HG02798 (cell line): ENCODE data around the gene PAK2.
"Not testable (repeated sequence)": the region's sequence is repeated elsewhere in the genome, so short reads cannot be mapped to it uniquely, and the experiment has no call there.

Experiments
- ATAC-seq: cut with Tn5 transposase; IDR thresholded peaks from one replicate; pipeline ENCODE4 v1.9.1; 2021; ENCODE audit warnings: mild to moderate bottlenecking; ENCODE audit not compliant: unreplicated experiment, poor library complexity

The PAK2 gene

DNA sequence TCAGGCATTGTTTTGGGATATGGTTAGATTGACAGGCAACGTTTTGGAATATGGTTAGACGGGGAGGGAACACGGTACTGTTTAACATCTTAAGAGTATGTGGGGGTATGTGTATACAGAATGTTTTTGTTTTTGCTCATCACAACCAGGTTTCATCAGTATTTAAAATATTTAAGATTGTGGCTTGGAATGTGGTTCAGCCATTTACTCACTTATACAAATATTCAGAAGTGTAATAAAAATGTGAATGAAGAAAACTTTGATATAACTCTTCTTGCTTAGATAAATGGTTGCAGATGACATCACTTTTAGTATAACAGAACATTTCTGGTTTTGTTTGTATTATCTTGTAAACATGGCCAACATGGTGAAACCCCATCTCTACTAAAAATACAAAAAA is 3.9 kb upstream of the PAK2 start:
- ATAC-seq = no peak

DNA sequence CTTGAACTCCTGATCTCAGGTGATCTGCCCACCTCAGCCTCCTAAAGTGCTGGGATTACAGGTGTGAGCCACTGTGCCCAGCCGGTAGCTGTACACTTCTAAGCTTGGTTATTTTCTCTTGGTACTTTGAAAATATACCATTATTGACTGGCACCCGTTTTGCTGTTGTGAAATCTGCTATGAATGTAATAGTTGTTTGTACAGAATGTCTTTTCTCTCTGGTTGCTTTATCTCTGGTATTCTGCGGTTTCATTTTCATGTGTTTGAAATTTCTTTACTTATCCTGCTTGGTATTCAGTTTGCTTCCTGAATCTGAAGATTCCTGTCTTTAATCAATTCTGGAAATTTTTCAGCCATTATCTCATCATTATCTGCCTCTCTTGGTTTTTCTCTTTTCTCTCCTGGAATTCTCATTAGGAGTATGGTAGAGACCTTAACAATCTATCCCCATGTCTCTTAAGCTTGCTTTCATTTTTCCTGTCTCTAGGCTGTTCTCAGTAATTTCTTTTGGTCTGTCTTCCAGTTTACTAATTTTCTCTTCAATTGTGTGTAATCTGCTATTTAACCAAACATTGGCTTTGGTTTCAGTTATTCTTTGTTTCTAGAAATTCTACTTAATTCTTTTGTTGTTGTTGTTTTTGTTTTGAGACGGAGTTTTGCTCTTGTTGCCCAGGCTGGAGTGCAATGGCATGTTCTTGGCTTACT is 2.8 kb upstream of the PAK2 start:
- no peak for ATAC-seq

DNA sequence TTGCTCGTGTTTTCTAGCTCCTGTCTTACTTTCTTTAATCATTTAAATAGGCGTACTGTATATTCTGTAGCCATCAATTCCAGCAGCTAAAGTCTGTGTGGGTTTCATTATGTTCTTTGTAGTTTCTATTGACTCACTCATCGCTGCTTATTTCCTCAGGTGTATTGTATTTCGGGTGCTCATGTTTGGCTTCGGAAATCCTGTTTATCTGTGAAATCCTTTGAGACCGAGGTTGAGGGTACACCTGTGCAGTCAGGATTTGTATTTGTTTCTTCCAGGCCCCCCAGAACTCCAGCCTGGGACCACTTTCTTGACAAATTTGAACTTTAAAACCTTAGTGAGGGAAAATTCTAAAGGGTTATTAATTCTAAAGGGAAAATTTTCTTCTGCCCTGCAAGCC is 2.0 kb upstream of the PAK2 start:
- no peak for ATAC-seq

DNA sequence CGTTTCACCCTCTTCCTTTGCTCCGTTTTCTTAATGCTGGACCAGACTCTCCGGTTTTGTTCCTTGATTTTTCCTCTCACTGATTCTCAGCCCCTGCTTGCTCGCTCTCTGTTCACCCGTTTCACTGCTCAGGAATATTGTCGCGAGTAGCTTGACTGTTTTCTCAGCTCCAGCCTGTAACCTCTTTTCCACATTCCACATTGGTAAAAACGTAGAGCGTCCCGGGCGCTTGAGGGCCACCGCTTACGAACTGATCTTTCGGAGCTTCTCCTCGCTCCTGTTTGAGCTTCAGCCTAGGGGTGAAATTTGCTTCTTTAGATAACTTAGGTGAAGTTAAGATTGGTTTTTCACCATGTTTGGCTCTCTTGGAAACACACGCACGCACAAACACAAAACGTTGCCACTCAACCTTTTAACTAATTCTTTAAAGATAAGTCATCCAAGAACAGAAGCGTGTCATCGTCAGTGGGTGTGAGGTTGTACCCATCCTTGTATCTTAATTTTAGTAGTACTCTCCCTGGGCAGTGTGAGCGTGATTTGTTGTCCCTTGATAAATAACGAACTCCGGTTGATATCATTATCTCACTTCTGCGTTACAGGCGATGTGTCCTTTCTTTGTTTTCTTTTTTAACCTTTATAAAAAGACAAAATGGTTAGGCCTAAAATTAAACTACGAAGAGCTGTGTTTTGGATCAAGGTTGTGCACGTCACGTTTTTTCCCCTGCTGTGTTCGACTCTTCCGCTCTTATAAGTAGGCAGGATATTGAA is 1.0 kb downstream of the PAK2 start:
- no peak for ATAC-seq

DNA sequence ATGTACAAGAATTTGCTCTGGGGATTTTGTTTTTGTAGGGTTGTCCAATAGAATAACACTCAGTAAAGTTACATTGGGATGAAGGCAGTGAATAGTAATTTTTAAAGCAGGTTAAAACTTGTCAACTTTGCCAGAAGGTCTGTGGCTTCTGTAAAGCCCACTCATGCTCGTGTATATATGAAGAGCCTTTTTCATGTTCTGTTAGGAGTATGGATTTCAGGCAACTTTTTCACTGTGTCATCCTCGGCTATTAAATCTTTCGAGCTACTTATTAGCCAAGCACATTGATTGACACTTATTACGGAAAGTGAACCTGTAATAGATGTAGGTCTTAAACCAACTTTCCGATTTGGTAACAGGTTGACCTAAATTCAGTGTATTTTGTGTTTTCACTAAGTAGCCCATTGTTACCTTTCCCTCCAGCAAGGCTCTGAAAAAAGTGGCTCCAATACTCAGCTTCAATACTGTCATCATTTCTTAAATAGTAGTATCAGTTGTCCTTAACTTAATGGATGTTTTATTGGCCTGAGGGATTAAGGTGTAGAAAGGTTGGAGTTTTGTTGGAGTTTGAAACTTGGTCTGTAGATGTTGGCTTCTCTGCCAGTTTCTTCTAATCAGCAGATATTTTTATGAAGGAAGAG is 1.7 kb downstream of the PAK2 start:
- ATAC-seq = no peak

DNA sequence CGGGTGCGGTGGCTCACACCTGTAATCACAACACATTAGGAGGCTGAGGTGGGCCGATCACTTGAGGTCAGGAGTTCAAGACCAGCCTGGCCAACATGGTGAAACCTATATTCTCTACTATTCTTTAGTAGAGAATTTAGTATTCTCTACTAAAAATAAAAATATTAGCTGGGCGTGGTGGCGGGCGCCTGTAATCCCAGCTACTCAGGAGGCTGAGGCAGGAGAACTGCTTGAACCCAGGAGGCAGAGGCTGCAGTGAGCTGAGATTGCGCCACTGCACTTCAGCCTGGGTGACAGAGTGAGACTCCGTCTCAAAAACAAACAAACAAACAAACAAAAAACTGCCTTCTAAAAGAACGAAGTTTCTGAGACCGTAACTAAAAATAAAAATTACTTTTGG is 3.9 kb downstream of the PAK2 start:
- not testable (repeated sequence) for ATAC-seq

DNA sequence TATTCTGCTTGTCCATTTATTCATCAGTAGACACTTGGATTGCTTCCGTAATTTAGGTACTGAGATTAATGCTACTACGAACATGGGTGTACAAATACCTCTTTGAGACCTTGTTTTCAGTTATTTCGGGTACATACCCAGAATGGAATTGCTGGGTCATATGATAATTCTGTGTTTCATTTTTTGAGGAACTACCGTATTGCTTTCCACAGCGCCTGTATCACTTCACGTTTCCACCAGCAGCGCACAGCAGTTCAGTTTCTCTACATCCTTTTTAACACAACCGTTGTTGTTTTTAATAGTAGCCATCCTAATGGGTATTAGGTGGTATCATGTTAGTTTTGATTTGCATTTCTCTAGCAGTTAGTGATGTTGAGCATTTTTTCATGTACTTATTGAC is 9.5 kb downstream of the PAK2 start:
- no peak for ATAC-seq

DNA sequence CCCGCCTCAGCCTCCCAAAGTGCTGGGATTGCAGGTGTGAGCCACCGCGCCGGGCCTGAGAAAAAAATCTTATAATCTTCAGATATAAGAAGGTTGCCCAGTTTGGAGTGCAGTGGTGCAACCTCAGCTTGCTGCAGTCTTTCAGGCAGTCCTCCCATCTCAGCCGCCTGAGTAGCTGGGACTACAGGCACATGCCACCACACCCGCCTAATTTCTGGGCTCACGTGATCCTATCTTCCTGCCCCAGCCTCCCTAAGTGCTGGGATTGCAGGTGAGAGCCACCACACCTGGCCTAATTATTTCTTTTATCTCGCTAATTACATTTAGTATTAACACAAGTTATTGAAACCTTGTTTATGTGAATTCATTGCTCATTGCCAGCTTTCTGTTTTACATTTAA is 13.5 kb downstream of the PAK2 start:
- no peak for ATAC-seq

DNA sequence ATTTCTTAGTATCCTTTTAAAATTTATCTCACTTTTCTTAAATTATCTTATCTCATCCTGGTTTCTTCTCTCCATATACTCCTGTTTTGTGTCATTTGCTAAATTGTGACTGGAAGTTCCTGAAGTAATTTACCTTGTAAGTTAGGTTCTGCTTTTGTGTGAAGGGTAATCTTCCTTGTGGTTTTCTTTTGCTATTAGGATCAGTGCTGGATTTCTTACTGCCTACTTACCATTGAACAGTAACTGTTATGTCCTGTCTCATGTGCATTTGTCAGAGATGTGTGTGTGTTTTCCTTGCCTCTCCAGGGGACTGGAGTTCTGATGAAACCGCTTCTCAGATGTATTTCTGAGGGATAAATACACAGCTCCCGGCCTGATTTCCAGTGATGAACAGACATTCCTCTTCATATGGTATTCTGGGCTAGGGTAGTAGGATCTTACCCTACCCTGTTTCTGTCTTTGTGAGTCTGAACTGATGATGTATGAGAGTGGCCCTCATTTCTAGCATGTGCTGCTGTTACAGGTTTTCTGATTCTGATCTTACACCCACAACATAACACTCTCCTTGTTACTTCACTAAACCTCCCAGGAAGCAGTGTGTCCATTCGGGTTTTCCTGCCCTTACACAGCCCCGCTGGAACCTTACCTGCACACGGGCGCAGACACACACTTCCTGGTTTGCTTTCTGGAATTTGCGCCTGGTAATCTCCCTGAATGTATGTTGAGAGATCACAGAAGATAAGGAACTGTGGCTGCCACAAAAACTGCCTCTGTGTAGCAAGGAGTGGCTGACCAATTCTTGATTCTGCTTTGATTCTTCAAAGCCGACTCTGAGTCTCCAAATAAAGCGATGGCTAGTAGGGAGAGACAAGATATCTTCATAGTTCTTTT is 14.7 kb downstream of the PAK2 start:
- no peak for ATAC-seq

DNA sequence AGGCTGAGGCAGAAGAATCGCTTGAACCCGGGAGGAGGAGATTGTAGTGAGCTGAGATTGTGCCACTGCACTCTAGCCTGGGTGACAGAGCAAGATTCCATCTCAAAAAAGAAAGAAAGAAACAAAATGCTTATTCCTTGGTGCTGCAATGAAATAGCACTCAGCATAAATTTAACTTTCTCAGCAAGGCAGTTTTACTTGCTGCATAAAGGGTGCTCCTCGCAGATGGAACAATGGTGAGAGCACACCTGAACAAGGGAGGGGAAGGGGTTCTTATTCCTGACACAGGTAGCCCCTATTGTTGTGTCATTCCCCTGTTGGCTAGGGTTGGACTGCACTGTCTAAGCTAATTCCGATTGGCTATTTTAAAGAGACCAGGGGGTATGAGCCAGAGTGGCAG is 17.1 kb downstream of the PAK2 start:
- no peak for ATAC-seq

DNA sequence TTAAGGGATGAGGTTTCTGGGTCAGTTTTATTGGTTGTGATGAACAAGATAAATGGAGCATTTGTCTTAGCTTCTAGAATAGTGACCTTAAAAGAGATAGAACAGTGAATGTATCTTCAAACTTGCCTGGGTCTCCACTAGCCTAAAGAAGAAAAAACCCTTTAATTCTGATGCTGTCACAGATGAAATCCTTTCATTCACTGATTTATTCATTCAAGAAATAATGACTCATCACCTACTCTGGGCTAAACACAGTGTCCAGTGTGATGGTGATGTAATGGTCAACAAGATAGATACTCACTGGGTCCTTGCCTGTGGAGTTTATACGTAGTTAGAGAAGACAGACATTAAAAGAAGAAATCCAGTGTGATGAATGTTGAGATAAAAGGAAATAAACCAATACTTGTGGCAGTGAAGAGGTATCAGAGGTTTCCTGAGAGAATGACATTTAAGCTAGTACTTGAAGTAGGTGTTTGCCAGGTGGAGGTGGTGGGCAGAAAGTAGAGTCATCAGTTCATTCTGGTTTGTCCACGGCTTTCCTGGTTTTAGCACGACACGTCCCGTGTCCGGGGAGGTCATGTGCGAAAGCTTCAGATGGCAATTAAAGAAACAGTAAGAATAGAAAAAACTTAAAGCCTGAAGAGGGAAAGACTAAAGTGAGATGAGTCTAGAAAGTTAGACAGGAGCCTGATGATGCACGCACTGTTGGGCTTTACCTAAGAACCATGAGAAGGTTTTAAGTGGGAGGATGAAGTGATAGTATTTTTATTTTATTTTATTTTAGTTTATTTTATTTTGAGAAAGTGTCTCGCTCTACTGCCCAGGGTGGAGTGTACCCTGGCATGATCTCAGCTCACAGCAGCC is 18.5 kb downstream of the PAK2 start:
- ATAC-seq = no peak

DNA sequence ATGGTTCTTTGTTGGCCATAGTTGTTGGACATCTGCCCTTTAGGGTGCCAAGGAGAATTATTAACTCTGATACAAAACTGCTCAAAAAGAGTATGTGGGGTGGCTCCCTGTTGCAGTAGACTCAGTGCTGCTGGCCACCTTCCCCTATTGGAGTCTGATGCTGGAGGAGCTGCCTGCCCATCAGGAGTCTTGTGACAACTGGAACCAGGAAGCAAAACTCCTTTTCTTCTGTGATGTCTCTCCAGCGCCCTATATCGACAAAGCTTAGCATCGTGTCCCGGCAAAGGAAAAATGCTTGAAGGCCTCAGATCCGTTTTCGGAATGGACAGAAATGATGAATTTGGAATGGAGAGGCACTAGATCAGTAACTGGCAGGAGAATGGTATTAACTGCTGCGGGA is 23.5 kb downstream of the PAK2 start:
- ATAC-seq = no peak

DNA sequence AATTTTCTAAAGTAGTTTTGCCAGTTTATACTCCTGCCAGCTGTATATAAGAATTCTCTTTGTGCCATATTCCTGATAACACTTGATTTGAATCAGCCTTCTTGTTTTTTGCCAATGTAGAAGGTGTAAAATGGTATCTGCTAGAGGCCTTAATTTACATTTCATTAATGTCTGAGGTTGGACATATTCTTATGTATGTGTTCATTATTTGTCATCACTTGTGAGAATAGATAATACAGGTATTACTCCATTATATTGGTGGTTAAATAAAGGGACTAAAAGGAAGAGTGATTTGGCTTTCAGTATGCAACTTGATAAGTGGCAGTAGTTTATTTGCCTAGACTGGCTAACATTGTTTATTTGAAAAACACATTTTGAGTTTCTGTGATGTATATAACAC is 25.8 kb downstream of the PAK2 start:
- no peak for ATAC-seq

DNA sequence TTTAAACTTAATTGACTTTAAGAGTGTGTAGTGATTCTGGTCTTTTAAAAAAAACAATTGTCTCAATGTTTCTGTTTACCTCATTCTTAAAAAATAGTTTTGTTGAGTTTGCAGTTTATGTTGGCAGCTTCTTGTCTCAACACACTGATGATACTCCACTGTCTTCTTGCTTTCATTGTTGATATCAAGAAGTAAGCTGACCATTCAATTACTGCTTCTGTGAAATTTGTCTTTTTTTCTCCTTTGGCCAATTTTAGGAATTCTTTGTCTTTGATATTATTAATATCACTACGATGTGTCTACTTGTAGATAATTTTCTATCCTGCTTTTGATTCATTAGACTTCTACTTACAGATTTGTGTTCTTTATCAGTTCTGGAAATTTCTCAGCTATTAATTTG is 31.4 kb downstream of the PAK2 start:
- no peak for ATAC-seq

DNA sequence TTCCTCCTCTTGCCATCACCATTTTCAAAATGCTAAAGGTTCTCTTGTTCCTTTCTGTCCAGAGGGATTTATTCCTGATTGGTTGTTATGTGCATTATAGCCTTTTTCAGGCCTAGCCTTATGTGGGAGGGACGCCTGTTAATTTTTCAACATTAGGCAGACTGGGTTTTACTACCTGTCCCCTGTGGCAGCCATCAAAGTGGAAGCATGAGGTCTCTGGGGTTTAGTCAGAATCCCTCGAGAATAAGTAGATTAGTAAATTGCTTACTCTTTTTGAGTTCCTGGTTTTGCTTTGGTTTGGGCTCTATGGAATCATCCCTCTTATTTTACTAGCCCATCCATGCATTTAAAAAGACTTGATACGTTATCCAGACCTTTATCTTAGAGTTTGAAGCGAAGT is 32.4 kb downstream of the PAK2 start:
- ATAC-seq = no peak

DNA sequence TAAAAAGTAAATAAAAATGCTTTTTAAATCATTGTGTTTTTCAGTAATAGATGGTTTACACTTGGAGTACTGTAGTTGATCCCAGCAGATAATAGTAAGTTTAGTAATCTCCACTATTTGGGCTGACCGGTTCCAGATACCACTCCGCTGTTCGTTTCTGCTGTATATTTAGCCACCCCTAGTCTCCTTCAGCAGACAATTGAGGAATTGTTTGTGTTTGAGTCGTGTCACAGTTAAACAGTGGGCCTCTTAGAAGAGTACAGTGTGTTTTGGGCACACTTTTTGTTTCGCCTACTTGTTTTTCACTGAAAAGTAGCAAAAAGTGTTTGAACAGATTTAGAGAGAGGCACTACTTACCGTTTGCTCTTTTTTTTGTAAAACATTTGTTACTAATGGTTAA is 33.2 kb downstream of the PAK2 start:
- ATAC-seq = no peak

DNA sequence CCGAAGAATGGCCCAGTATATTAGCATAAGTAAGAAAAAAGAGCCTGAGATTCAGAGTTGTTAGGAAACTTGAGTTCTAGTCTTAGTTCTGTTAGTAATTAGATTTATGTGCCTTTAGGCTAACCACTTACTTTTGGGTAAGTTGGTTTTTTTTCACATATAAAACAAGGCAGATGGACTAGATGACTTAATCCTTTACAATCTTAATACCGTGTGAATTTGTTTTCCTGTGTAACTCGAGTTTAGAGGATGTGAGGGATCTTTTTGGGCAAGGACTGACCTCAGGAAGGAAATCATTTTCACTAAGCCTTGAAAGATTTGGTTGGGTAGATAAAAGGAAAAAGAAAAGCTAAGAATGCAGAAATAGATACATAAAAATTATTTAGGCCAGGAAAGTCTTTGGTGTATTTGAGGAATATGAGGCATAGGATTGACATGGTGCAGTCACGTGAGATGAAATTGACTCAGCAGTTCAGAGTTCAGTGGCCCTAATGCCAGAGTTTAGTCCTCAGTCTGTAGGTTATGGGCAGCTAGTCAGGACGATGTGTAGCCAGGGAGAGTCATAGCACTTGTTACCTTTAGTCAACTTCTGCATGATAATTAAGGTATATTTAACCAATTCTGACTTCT is 34.6 kb downstream of the PAK2 start:
- ATAC-seq = no peak

DNA sequence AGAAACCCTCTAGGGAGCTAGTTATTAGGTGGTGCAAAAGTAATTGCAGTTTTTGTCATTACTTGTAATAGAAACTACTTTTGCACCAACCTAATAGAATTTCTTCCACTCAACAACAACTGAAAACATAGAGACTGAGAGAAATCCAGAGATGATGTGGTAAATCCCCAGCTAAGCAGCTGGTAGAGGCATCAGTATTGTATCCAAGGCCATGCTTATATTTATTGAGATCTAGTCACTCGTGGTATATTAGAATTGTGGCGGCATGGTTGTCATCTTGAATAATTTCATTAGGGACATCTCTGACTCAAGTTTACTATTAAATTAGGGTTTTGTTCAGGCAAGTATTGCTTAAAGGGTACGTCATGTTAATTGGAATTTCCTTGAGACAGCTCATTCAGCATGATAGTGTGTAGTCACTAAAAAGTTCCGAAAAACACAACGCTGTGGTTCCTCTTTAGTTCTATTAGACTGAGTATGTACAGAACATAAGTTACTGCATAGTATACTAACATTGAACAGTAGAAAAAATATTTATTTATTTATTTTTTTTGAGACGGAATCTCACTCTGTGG is 35.3 kb downstream of the PAK2 start:
- ATAC-seq = no peak

DNA sequence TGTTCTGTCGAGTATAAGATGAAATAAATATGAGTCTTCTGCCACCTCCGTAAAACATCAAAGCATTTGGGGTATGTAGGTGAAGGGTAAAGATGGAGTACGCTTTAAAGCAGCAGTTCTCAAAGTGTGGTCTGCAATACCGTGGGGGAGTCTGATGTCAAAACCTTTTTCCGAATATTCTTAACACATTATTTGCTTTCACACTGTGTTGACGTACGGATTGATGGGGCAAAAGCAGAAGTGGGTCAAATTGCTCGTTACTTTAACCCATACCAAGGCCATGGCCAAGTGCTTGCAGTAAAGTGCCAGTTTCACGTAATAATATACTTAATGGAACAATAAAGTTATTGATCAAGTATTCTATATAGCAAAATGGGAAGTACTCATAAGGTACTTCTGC is 36.3 kb downstream of the PAK2 start:
- no peak for ATAC-seq
